Measurements from ENCODE around the gene HPS6.

- no peak for TF ChIP-seq POLR2A (IDR thresholded peaks at IDR 0.05)
- TF ChIP-seq CTCF (IDR thresholded peaks at IDR 0.05), result no peak
These were observed 44.2 kb upstream of the HPS6 start for GRCh38 chr10:102020938-102021337.

All from adrenal gland (tissue), 5 donors.